T-helper 1 cell (primary cell): ENCODE measurements around the gene C16orf92.

ENCODE experiments used
- DNase-seq, 5 donors: peaks; one replicate each; pipeline ENCODE4 v3.0.0-alpha.2; 2012 to 2020

Gene C16orf92

DNA sequence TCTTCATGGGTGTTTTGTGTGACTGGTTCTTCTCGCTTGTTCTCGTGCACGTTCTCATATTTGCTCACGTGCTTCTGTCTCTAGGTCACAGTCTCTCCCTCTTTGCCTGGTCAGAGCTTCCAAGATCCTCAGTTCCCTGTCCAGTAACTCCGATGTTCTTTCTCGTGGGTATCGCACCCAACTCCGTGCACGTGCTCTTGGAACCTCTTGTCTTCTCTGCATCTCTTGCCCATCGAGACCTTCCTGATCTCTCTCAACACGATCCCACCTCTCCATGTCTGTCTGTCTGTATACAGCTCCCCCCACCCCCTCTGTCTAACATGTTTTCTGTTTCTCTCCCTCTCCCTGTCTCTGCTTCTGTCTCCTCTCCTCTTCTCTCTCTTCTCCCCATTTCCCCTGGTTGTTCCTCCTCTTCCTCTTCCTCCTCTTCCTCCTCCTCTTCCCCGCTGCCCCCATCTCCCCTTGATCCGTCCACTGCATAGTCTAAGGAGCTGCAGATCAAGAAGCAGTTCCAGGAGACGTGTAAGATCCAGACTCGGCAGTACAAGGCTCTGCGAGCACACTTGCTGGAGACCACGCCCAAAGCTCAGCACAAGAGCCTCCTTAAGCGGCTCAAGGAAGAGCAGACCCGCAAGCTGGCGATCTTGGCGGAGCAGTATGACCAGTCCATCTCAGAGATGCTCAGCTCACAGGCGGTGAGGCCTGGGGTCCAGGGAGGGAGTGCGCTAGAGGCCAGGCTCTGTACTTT, 33.7 kb upstream of the C16orf92 start:
- DNase-seq = no peak

DNA sequence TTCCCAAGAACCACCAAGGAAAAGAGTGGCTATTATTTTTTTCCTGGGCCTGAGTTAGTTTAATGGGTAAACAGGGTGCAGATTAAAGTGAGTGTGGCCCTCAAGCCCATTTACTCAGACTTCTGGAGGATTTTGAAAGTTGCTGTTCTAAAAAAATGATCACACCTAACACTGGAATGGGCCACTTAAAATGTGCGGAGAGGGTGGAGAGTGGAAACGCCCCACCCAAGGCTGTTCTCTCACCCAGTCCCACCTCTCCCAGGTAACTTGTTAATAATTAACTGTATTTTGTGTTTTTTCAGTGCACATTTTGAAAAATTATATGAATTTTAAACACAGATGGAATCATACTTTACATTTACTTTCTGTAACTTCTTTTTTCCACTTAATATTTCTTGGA, 33.0 kb upstream of the C16orf92 start:
- no peak for DNase-seq

DNA sequence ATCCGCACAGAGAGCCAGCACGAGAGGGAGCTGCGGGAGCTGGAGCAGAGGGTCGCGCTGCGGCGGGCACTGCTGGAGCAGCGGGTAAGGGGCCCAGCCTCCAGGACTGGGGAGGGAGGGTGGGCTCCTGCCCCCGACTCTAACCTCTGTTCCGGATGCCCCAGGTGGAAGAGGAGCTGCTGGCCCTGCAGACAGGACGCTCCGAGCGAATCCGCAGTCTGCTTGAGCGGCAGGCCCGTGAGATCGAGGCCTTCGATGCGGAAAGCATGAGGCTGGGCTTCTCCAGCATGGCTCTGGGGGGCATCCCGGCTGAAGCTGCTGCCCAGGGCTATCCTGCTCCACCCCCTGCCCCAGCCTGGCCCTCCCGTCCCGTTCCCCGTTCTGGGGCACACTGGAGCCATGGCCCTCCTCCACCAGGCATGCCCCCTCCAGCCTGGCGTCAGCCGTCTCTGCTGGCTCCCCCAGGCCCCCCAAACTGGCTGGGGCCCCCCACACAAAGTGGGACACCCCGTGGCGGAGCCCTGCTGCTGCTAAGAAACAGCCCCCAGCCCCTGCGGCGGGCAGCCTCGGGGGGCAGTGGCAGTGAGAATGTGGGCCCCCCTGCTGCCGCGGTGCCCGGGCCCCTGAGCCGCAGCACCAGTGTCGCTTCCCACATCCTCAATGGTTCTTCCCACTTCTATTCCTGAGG, 32.0 kb upstream of the C16orf92 start:
- DNase-seq = no peak

DNA sequence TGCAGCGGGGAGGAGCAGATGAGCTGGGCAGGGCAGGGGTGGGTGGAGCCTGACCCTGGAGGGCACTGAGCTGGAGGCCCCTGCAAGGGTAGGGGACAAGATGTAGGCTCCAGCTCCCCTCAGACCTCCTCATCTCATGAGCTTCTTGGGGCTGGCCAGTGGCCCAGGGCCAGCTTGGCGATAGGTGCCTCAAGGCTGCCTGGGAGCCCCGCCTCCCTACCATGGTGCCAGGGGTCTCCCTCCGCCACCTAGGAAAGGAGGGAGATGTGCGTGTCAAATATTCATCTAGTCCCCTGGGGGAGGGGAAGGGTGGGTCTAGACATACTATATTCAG, 31.5 kb upstream of the C16orf92 start:
- no peak for DNase-seq

DNA sequence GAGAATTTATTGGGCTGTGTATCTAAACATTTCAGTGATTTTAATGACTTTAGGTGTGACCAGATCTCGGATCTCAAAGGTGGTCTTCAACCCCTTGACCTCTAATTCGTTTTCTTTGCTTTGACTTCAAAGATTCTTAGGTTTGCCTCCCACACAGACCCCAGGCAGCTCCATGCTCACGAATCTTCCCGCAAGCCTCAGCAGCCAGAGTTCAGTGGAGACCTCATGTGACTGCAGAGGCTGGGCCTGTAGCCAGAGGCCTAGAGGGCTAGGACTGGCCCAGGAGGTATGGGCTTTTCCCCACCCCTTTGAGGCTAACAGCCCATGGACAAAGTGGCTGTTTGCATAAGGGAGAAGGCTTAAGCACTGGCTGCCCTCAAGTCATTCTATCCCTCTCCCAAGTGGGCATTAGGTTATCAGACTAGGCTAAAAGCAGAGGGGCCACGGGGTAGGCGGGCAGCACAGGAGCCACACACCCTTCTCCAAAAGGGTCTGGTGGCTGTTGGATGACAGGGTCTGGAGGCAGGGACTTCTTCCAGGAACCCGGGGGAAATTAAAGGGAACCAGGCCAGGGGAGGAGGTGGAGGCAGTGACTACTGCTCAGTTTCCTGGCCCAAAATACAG, 30.5 kb upstream of the C16orf92 start:
- no peak for DNase-seq

DNA sequence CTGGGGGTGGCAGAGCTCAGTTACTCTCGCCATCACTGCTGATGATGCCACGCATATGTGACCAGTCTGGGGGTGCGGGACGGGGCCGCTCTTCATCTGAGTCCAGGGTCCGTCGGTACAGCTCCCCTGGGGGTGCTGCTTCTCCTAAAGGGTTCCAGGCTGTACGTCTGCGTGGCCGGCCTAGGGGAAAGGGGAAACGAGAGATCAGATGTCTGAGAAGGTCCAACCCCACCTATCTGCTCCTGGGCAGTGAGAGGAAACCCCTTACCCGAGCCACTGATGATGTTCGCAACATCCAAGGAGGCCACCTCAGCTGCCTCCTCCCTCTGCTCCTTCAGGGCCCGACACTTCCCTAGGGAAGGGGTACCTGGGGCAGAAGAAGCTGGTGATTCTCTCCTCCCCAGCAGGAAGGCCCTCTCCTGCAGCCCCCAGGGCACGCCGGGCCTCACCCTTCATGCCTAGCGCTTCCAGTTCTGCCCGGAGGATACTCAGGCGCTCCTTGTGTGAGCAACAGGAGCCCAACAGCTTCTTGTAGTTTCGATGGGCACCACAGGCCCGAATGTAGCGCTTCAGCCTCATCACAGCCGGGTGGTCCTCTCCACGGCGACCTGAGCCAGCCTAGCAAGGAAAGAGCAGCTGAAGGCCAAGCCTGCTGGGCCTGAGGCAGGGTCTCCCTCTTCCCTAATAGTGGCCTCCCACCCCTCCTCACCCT, 29.7 kb upstream of the C16orf92 start:
- DNase-seq = no peak

DNA sequence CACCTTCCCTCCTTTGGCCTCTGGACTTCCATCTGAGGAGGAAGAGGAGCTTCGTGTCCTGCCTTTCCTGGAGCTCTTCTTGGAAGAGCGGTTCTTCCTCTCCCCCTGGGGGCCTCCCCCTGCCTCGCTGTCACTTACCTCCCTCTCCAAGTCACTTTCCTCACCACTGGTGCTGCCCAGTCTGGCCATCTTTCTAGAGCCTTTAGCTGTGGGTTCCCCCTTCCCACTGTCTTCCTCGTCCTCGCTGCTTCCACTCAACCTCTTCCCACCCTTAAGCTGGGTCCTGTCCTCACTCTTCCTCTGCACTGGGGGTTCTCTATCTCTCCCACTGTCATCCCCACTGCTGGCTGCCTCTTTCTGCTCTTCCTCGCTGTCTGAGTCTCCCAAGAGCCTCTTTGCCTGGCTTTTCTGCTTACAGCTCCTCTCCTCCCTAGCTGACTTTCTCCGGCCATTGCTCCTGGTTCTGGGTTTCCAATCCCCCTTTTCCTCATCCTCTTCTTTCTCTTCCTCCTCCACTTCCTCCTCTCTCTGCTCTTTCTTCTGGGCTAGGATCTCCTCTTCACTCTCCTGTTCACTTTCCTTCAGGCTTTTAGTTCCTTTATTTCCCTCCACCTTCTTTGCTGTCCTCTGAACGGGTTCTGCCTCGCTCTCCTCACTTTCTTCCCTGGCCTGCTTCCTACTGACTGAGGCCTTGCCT, 28.9 kb upstream of the C16orf92 start:
- DNase-seq = no peak

DNA sequence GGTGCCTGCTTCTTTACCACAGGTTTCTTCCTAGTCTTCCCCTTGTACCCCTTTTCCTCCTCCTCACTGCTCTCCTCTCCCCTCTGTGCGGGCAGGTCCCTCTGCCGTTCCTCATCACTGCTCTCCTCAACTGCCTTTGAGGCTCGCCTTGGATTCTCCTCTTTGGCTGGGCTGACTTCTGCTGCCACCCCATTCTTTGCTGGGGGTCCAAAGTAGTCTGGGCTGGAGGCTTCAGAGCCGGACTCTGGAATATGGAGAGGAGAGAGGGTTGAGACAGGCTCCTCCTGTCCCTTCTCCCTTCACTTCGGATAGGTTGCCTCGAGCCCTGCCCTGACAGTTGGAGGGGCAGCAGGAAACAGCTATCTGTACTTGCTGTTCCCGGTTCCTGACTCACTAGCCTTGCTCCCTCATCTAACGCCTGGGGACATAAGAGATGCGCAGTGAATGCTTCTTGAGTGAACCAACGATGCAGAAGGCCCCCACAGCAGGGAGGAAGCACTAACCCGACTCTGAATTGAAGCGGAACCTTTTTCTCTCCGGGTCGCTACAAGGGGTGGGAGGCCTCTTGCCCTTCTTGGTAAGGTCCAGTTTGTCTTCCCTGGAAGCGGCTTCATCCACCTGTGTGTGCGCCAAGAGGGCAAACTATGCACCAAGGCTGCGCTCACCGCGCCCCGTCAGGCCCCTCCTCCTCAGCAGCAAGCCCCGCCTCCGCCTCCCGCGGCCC, 28.2 kb upstream of the C16orf92 start:
- no peak for DNase-seq

DNA sequence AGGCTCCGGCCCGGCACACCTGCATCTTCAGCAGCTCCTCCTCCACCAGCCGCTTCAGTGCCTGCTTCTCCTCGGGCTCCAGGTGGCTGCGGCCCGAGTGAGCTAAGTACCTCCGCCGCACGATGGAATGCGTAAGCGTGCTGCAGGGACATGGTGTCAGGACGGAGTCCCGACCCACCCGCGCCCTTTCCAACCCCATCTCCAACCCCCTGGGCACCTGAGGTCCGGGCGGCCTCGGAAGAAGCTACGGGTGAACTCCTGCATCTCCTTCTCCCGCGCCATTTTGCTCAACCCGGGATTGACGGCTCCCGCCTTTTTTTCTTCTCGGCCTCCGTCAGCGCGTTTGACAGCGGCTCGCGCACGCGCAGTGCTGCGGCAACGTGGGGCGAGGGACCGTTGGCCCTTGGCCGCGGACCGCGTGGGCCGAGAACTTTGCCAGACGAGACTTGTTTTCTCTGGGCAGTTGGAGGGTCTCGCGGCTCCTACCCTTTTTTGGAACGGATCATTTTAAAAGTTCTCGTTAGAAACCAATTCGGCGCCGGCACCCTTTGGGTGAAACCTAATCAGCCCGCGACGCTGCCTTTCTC, 27.6 kb upstream of the C16orf92 start, which contains the start of gene HIRIP3:
TSS of gene HIRIP3 (minus strand) at position 294 of the 587 bp plus-strand sequence. CDS start at position 282, 12 bp downstream.
- peak; percentile 73 to 90 (median 84) for DNase-seq

DNA sequence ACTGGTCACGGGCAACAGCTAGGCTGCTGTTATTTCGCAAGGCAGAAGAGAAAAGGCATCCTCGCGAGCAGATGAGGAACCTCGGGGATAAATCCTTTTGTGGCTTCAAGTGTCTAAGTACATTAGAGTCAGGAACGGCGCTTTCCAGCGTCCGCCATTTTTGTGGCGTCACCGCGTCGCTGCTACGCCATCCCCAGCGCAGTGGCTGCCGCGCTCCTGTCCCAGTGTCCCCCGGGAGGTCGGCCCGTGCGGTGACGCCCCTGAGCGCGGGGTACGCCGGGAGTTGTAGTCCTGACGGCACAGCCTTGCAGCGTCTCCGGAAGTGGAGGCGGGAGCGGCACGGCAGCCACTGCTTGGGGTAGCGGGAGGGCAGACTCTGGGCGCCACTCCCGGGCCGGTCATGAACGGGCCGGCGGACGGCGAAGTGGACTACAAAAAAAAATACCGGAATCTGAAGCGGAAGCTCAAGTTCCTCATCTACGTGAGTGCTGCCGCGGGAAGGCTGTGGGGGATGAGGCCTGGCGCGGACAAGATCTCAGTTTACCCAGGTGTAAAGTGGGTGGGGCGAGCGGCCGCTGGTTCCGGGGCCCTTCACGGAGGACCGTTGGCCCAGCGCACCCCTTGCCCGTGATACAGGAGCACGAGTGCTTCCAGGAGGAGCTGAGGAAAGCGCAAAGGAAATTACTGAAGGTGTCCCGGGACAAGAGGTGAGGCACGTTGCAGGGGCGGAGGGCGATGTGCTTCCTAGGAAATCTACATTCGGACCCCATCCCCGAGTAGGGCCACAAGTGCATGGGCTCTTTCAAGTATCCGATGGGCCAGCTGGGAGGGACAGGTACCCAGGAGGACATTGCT, 26.9 kb upstream of the C16orf92 start, which contains the start of gene INO80E:
TSS of gene INO80E (plus strand) at position 331 of the 855 bp plus-strand sequence. CDS start at position 401, 70 bp downstream.
- DNase-seq = peak; percentile 97 to 99 (median 98)

DNA sequence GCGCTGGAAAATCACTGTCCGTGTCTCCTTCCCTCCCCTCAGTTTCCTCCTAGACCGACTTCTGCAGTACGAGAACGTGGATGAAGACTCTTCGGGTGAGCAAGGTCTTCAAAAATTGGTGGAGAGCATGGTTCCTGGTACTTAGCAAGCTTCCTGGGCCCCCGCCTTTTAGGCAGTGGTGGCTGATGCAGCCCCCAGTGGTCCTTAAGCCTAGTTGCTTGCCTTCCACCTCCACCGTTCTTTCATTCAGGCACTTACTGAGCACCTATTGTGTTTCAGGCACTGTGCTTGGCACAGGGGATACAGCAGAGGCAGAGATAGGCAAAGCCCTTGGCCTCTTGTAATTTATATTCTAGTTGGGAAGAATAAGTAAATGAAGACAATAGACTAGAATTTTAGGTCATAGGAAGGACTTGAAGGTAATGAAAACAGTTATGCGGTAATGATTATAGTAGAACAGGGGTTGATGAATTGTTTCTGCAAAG, 26.2 kb upstream of the C16orf92 start:
- no peak for DNase-seq

DNA sequence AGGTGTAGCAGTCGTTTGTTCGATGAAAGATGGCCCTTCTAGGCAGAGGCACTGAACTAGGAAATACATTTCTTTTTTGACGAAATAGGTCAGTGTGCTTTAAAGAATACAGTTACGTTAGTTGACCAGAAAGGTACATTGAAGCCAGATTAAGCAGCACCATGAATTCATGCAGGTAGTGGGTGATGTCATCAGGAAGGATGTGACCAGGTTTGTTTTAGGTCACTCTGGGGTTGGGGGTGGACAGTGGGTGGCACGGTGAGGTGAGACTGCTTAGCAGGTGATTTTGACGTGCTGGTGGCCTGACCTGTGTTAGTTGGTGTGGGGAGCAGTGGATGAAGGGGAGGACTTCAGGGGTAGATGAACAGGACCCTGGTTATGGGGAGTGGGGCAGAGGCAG, 23.4 kb upstream of the C16orf92 start:
- no peak for DNase-seq

DNA sequence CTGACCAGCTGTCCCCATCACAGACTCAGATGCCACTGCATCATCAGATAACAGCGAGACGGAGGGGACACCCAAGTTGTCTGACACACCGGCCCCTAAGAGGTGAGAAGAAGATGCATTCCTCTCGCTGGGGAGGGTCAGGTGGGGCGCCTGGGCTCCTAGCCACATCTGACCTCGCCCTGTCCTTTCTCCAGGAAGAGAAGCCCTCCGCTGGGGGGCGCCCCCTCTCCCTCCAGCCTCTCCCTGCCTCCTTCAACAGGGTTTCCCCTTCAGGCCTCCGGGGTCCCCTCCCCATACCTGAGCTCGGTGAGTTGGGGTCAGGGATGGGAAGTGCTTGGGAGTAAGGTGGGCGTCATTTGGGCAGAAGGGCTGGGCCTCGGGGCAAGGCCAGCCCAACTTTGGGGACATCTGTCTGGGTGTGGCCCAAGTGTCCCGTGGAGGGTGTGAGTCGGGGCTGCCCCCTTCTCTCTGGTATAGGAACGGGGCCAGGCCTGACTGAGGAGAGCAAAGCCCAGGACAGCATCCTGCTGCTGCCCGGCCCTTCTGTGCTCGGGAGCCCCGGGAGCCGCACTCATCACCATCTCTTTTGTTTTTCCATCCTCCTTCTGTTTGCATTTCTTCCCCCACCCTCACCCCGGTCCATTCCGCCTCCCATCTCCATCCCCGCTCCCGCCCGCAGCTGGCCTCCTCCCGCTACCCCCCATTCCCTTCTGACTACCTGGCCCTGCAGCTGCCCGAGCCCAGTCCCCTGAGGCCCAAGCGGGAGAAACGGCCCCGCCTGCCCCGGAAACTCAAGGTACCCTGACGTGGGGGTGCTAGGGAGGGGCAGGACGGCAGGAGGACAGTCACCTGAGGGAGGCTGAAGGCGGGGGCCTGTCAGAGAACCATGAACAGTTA, 22.0 kb upstream of the C16orf92 start:
- DNase-seq = no peak

DNA sequence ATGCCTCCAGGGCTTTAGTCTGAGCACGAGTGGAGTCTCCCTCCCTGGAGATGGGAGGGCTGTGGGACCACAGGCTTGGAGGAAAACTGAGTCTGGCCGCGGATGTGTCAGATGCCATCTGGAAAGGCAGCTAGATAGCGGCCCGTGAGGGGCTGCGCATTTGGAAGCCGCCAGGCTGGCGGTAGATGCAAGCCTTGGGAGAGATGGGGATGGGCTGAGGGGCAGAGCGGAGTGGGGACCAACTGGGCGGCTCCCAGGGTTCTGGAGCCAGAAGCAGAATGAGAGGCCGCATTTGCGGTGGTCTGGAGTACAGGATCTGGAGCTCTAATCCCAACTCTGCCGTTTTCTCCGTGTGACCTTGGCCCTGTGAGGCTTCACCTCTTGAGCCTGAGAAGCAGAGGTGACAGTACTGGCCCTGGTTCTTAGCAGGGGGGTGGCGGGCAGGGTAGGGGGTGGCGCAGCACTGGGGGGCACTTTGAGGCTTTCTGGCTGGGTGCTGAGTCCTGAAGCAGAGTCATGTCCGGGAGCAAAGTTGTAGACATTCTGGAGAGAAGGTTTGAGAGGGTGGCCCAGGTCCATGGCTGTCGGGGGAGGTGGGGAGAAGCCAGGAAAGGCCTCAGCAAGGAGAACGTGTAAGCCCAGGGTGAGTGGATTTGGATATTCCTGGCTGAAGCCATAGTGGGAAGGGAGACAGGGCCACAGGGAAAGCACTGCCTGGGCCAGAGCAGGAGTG, 20.2 kb upstream of the C16orf92 start:
- DNase-seq = no peak

DNA sequence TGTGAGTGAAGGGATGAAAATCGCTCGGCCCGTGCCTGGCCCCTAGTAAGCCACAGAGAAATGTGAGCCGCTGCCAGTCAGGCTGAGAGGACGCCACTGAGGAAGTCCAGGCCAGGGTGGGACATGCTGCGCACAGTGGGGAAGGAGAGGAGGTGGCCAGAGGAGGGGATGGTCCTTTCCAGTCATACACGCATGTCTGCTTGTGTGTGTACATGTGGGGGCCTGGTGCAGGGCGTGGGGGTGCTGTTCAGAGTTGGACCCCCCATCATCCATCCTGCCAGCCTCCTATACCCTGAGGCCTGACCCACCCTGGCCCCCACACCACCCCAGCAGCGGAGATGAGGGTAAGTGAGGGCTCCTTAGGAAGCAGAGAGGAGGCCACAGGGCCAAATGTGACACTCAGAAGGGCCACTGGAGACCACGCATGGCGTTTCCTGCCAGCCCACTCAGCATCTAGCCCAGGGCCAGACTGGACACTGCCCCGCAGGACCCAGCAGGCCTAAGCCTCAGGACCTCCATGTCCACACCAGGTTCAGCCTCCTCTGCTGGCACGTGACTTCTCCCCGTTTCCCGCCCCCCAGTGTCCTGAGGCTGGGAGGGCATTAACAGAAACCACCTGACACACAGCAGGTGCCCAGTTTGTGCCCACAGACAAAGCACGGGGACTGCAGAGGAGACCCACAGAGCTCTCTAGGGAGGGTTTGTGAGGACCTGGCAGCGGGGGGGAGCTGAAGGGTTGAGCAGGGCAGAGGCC, 19.2 kb upstream of the C16orf92 start:
- no peak for DNase-seq

DNA sequence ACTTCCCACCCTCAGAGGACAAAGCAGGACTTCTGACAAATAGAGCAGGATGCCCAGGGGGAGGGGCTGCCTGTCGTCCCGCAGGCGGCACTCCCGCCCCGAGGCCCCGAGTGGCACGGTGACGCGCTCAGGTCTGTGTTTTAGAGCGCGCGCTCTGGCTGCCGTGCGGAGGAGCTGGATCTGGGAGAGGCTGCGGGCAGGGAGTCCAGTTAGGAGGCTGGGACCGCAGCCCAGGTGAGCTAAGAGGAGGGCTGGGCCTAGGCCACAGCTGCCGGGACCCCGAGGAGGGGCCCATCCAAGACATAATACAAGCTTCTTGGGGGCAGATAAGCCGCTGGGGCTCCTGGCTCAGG, 18.6 kb upstream of the C16orf92 start:
- no peak for DNase-seq

DNA sequence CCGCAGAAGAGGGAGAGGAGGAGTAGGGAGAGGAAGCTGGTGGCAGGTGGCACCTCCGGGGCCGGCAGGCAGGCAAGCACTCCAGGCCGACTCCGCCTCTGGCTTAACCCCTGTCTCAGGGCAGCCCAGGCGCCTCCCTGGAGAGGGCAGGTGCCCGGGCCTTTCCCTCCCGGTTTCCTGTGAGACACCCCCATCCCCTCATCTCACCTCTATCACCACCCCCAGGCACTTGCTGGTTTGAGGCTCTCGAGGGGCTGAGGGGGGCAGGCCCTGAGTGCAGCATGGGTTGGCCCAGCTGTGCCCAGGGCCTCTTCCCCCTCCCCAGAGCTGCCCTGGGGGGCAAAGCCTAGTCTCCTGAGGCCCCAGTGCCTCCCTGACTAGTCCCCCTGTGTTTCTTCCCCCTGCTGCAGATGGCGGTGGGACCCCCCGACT, 18.2 kb upstream of the C16orf92 start:
- no peak for DNase-seq
